Small intestine (tissue), 7 donors: Measurements from ENCODE around the gene TSPAN5. TPM values are rescaled to one million over a fixed set of nuclear protein-coding genes. Genes with fewer than 3 reads are reported as not detected.

Experiments
- DNase-seq, 2 donors: peaks; one replicate each; pipeline versions ENCODE4 v3.0.0 to v3.0.0-alpha.2; 2013
- FAIRE-seq: peaks from 2 replicates; lab custom pipeline; 2012; peaks lifted over from hg19 to GRCh38; lab: Jason Lieb, UNC
- H3K27ac ChIP-seq, 3 donors: one replicate each; pipeline ENCODE4 v1.5.1; 2013; ENCODE audit warnings: low read length in 2 of 3, mild to moderate bottlenecking in 2 of 3, control low read depth in 1 of 3, inconsistent platforms in 1 of 3, low read depth in 1 of 3, moderate library complexity in 1 of 3
- H3K27me3 ChIP-seq, 3 donors: one replicate each; pipeline ENCODE4 v1.6.1; 2013; ENCODE audit warnings: low read length in 3 of 3, inconsistent platforms in 1 of 3; ENCODE audit not compliant: control insufficient read depth in 3 of 3, insufficient read depth in 3 of 3
- H3K36me3 ChIP-seq, 3 donors: one replicate each; pipeline ENCODE4 v1.6.1; 2013; ENCODE audit warnings: low read length in 3 of 3, inconsistent platforms in 1 of 3, low read depth in 1 of 3, mild to moderate bottlenecking in 1 of 3, moderate library complexity in 1 of 3; ENCODE audit not compliant: control insufficient read depth in 3 of 3, insufficient read depth in 2 of 3
- H3K4me1 ChIP-seq, 3 donors: one replicate each; pipeline ENCODE4 v1.6.1; 2013; ENCODE audit warnings: low read length in 2 of 3, inconsistent platforms in 1 of 3, low read depth in 1 of 3, mild to moderate bottlenecking in 1 of 3, moderate library complexity in 1 of 3; ENCODE audit not compliant: control insufficient read depth in 3 of 3, insufficient read depth in 2 of 3
- H3K4me3 ChIP-seq, 3 donors: one replicate each; pipeline ENCODE4 v1.5.1; 2013; ENCODE audit warnings: low read length in 3 of 3, control low read depth in 1 of 3, inconsistent platforms in 1 of 3, low read depth in 1 of 3, mild to moderate bottlenecking in 1 of 3, moderate library complexity in 1 of 3
- H3K9me3 ChIP-seq, 2 donors: one replicate each; pipeline ENCODE4 v1.6.1; 2013; ENCODE audit warnings: low read depth in 1 of 2, low read length in 1 of 2; ENCODE audit not compliant: control insufficient read depth in 2 of 2, insufficient read depth in 1 of 2
- WGBS, 3 donors: extraction: QIAGEN DNeasy Blood & Tissue Kit; methylation state at CpG; one replicate each; pipeline ENCODE4 v1.1.7; 2013; 5-methylcytosine and 5-hydroxymethylcytosine counted together
- polyA plus RNA-seq, 4 donors: library from polyadenylated mRNA; stranded (reverse) in 3 of 4; unstranded in 1 of 4; fragments of 200-250 nt in 3 of 4; fragments of 120-200 nt in 1 of 4; gene quantifications; one replicate each; pipeline versions ENCODE4 v1.2.1 to v1.2.3, GENCODE V29; 2013
- donor health status: healthy with polysubstance abuse.
- donor health status: control.
- donor health status: control.
- donor health status: Bipolar disorder and iron deficiency.
- donor health status: healthy.

TSPAN5 gene
- polyA plus RNA-seq, 4 donors, result 0.67 to 4.9 (median 2.2) TPM

DNA sequence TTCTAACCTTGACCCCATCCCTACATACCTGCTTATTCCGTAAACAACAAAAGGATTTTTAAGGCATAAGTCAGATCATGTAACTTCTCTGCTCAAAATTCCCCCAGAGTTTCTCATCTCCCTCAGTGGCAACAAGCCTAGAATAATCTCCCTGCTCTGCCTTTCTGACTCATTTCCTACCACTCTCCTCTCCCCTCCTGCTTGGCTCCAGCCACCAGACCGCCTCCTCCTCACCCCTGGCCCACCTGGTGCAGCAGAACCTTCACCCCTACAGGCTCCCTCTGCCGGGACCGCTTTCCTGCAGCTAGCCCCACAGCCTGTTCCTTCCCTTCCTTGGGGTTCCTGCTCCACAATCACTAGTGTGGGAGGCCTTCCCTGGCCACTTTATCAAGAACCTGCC, 32.1 kb downstream of the TSPAN5 start:
- no peak for FAIRE-seq
- Histone ChIP-seq H3K27me3 (no peaks in the 10 kb centered on the region), H3K4me1 (no peaks in the 10 kb centered on the region), H3K9me3 (peaks cover 0 to 2% of the 10 kb centered on the region in 2 donors), H3K27ac (no peak overlapping the region), H3K4me3 (no peak overlapping the region), H3K36me3 (no peaks in the 10 kb centered on the region)
- DNase-seq, result no peak
- 72 to 85% (median 85%) methylated on average over 4 of the region's 4 CpGs for WGBS, 3 donors

DNA sequence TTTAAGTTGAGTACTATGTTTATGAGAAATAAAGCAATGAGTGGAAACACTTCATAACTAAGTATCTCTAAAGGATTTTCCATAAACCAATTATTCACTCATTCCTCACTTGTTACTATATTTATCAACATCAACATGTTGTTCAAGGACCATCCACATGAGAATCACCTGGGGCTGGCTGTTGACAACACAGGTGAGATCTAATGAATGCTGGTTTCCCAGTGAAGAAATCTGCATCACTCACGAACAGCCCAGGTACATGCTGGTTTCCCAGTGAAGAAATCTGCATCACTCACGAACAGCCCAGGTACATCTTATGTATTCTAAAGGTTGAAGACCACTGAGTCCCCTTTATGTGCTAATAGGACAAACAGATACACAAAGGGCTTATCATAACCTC, 32.5 kb downstream of the TSPAN5 start:
- no peak overlapping the region for H3K4me3 ChIP-seq
- H3K4me1 ChIP-seq, result no peaks in the 10 kb centered on the region
- no peak for DNase-seq
- no peak overlapping the region for H3K27ac ChIP-seq
- H3K27me3 ChIP-seq, result no peaks in the 10 kb centered on the region
- H3K36me3 ChIP-seq, result no peaks in the 10 kb centered on the region
- WGBS, 3 donors, result 80 to 88% (median 86%) methylated on average over 2 of the region's 2 CpGs
- no peak for FAIRE-seq
- peaks cover 0 to 2% of the 10 kb centered on the region in 2 donors for H3K9me3 ChIP-seq

- no peak overlapping the region for H3K4me3 ChIP-seq
- H3K27ac ChIP-seq, result no peak overlapping the region
- H3K27me3 ChIP-seq, result no peaks in the 10 kb centered on the region
- H3K36me3 ChIP-seq, result no peaks in the 10 kb centered on the region
- H3K4me1 ChIP-seq, result no peaks in the 10 kb centered on the region
- peaks cover 0 to 2% of the 10 kb centered on the region in 2 donors for H3K9me3 ChIP-seq
- no peak for FAIRE-seq
- DNase-seq, result no peak
- WGBS, 3 donors, result 60 to 73% (median 68%) methylated on average over 4 of the region's 4 CpGs
Observed at GRCh38 chr4:98625399-98625798, 33.0 kb downstream of the TSPAN5 start.

GRCh38 chr4:98624642-98625041, 33.8 kb downstream of the TSPAN5 start:
- H3K36me3 ChIP-seq, result no peaks in the 10 kb centered on the region
- no peak overlapping the region for H3K27ac ChIP-seq
- H3K27me3 ChIP-seq, result no peaks in the 10 kb centered on the region
- H3K9me3 ChIP-seq, result peaks cover 0 to 2% of the 10 kb centered on the region in 2 donors
- FAIRE-seq (no peak), DNase-seq (no peak)
- 86 to 90% (median 86%) methylated on average over 4 of the region's 4 CpGs for WGBS, 3 donors
- H3K4me3 ChIP-seq, result no peak overlapping the region
- H3K4me1 ChIP-seq, result no peaks in the 10 kb centered on the region

DNA sequence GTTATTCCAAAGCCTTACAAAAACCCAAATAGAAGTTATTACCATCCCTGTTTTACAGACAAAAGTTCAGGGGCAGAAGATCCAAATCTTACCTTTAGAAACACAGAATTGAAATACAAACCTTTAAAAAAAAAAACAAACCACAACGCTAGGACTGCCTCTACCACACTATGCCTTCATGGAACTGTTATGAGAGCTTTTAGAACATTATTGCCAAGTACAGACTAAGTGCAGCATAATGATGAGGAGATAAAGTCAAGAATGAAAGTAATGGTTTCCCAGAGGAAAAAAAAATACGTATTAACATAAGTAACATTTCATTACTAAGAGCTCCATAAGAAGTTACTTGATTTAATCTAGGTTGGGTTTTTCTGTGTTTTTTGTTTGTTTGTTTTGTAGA, 34.3 kb downstream of the TSPAN5 start:
- Histone ChIP-seq H3K4me1 (no peaks in the 10 kb centered on the region), H3K27ac (no peak overlapping the region), H3K9me3 (peaks cover 0 to 2% of the 10 kb centered on the region in 2 donors), H3K36me3 (no peaks in the 10 kb centered on the region), H3K4me3 (no peak overlapping the region), H3K27me3 (no peaks in the 10 kb centered on the region)
- no peak for DNase-seq
- no peak for FAIRE-seq
- WGBS, 3 donors, result 84 to 87% (median 85%) methylated on average over 2 of the region's 2 CpGs

GRCh38 chr4:98623126-98623802, 35.1 kb downstream of the TSPAN5 start:
- Histone ChIP-seq H3K4me3 (no peak overlapping the region), H3K27ac (no peak overlapping the region), H3K36me3 (no peaks in the 10 kb centered on the region), H3K4me1 (no peaks in the 10 kb centered on the region), H3K9me3 (no peaks in the 10 kb centered on the region), H3K27me3 (no peaks in the 10 kb centered on the region)
- 8 to 40% (median 27%) methylated on average over 3 of the region's 3 CpGs for WGBS, 3 donors
- FAIRE-seq (no peak), DNase-seq (no peak)

- 80 to 88% (median 87%) methylated on average over 9 of the region's 9 CpGs for WGBS, 3 donors
- no peaks in the 10 kb centered on the region for H3K9me3 ChIP-seq
- DNase-seq (no peak), FAIRE-seq (no peak)
- H3K4me1 ChIP-seq, result no peaks in the 10 kb centered on the region
- no peaks in the 10 kb centered on the region for H3K27me3 ChIP-seq
- H3K4me3 ChIP-seq, result no peak overlapping the region
- H3K27ac ChIP-seq, result no peak overlapping the region
- no peaks in the 10 kb centered on the region for H3K36me3 ChIP-seq
Observed at GRCh38 chr4:98620087-98620784, 38.2 kb downstream of the TSPAN5 start.

DNA sequence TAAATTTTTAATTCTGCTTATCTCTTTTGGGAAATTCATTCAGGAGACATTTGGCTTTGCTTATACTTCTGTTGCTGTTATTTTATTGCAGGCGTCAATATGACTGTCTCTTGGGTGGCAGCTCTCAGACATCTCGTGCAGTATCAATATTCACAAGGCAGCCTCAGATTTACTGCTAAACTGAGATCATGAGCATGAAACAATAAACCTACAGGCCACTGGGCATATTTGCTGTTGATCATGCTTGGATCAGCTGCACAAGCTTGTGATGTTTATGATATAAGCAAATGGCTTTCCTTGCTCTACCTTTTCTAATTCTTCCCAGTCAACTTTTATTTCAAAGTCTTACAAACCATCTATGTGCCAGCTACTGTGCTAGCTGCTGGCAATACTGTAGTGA, 39.2 kb downstream of the TSPAN5 start:
- no peaks in the 10 kb centered on the region for H3K4me1 ChIP-seq
- 60 to 77% (median 75%) methylated on average over 2 of the region's 2 CpGs for WGBS, 3 donors
- FAIRE-seq, result no peak
- no peak for DNase-seq
- no peak overlapping the region for H3K4me3 ChIP-seq
- no peaks in the 10 kb centered on the region for H3K27me3 ChIP-seq
- H3K27ac ChIP-seq, result no peak overlapping the region
- H3K9me3 ChIP-seq, result no peaks in the 10 kb centered on the region
- H3K36me3 ChIP-seq, result no peaks in the 10 kb centered on the region
